OCI-LY1 (cell line): ENCODE results near the gene STK39.

Experiments used
- CTCF ChIP-seq: fragments of 200-600 bp; sonication (generic), shearing (Covaris generic); IDR thresholded peaks from 2 replicates; pipeline ENCODE4 v1.5.1; 2017; ENCODE audit warnings: mild to moderate bottlenecking, antibody characterized with exemption, low read length, moderate library complexity, mixed read lengths
- EZH2 ChIP-seq: fragments of 200-600 bp; sonication (generic), shearing (Covaris generic); IDR thresholded peaks from 2 replicates; pipeline ENCODE4 v1.8.0; 2017; ENCODE audit warnings: borderline replicate concordance, mixed run types, mild to moderate bottlenecking, antibody characterized with exemption, low read length, moderate library complexity, mixed read lengths

GRCh38 chr2:168006498-168006897, 240.9 kb downstream of the STK39 start:
- TF ChIP-seq CTCF (no peak), EZH2 (no peak)
